LHCN-M2 (cell line): ENCODE results near the gene GATA2. TPM values are rescaled to one million over a fixed set of nuclear protein-coding genes. Genes with fewer than 3 reads are reported as not detected.

Experiments
- DNase-seq: peaks from one replicate; pipeline ENCODE4 v3.0.0-alpha.2; 2012; ENCODE audit warnings: low read depth
- total RNA-seq: library from RNA; depleted of rRNA; stranded (reverse); fragments of >200 nt; gene quantifications from 2 replicates; pipeline ENCODE4 v1.2.3, GENCODE V29; 2014; rRNA removed

GATA2 gene
- total RNA-seq, 1 experiment from 2014 or later = 0.17 TPM

DNA sequence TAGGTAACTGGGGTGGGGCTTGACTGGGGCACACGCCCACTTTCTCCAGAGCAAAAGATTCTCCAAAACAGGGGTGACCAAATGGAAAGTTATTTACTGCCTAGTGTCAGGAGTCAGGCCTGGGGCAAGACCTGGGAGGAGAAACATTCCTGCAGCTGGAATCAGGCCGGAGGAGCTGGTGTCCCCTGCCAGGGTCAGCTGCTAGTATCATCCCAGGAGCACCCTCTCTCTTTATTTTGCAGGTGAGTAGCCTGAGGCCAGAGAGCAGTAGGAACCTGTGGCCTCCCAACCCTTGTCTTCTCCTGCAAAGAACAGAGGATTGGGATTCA, 59.2 kb downstream of the GATA2 start:
- no peak for DNase-seq

DNA sequence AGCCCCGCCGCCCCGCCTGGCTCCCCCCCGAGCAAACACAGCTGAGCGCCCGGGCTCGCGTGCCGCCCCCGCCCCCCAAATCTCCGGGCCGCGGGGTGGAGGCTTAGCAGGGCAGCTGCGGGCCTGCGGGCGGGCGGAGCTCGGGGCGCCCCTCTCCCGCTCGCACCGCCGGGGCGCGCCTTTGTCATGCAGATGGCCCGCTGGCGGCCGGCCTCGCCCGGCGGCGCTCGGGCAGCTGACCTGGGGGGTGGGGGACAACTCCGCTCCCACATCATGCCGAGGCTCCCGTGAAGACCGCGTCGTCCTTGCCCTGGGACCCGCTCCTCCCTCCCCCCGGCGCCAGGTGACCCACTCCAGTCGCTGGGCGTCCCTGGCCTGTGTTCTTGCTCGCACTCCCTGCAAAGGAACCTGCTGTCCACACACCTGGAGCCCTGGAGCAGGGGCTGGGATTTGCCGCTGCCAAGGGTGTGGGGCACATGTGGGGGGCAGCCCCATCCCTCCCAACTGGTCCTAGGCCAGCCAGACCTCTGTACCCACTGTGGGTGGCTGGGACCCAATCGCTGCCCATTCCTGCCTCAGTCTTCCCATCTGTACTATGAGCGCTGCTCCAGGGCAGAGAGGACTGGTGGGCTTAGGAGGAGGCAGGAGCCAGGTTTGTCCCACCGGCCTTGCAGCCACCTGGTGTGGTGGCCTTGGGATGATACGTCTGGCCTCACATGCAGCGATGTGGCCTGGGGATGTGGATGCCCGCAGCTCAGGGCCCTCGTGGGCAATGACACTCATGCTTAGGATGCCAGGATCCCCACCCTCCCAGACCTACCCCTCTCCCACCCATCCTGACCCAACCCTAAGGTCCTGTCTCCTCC, 59.8 kb downstream of the GATA2 start:
- no peak for DNase-seq

DNA sequence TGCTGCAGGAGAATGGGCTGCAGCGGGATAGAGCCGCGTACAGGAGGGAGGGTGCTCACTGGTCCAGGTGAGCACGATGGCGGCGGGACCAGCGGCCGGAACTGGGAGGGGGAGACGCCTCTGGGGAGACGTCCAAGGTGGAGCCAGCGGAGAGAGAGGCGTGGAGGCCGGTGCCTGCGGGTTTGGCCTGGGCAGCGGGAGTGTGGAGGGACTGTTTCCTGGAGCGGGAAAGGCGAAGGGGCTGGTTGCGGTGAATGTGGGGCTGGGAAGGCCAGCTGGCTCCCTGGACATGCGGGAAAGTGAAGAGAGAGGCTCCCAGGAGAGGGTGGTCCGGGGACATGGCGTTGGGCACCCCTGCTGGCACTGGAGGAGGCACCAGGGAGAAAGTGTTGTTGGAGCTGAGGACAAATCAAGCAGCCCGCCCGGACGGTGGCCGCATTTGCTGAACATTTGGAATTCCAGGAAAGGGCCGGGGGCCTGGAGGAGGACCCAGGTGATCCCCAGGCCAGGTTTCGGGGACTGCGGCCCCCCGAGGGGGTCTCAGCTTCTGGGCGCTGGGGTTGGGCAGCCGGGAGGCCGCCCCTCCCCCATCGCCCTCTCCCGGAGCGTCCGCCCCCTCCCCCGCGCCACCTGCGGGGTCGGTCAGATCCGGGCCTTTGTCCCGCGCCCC, 60.6 kb downstream of the GATA2 start:
- no peak for DNase-seq

DNA sequence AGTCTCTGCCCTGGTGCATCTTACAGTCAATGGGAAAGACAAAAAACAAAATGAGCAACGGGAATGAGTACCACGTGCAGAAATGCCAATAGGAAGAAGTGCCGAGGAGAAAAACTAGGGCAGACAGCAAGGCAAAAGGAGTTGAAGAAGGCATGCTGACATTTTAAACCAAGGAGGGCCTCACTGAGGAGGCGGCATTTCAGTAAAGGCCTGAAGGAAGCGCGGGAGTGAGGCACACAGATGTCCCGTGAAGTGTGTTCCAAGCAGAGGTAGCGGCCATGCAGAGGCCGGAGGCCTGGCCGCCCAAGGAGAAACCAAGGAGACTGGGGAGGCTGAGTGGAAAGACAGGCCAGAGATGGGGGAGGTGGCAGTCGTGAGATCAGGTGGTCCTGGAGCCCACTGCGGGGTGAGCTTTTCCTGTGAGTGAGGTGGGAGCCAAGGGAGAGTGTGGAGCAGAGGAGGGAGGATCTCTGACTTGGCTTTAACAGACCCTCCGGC, 61.1 kb downstream of the GATA2 start:
- DNase-seq = no peak

DNA sequence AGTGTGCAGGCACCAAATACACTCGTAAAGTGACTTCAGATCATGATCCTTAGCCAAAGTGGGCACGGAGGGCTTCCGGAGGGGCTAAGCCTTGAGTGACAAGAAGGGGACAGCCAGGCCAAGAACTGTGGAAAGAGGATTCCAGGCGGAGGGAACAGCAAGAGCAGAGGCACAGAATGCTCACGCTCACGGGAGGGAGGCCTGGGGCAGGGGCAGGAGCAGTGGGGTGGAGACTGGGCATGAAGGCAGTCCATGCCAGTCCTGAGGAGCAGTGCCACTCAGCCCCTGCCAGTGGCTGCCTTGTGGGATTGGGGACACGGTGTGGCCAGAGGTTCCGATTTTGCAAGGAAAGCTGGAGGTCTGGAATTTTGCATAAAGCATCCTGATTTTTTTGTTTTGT, 62.3 kb downstream of the GATA2 start:
- DNase-seq = no peak

DNA sequence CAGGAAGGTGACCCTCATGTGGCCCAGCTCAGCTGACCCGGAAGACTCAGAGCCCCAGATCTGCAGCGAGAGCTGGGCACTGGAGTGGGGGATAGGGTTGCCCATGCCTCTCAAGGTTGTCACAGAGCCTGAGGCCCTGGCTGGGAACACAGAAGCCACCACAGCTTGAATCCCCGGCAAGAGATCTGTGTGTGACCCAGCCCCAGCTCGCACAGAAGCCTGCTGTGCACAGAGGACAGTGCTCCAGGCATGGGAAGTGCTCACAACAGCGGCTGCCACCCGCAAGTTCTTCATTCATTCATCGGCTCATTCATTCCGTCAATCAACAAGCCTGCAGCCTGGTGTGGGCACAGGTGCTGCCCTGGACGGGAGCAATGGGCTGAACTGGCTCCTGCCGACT, 62.7 kb downstream of the GATA2 start:
- DNase-seq = no peak

DNA sequence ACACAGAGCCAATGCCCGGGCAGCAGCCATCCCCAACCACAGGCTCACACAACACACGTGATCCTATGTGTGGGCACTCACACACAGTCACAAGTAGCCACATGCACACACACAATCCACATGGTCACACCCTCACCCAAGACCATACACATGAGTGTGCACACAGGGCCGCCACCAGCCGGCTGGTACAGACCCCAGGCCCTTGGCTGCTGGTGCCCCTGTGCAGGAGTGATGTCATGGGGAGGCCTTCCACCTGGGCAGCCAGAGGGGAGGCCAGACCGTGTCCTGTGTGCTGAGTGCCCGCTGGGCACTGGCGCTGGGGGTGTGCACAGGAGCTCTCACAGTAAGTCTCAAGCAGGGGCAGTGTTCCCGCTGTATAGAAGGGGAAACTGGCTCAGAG, 63.2 kb downstream of the GATA2 start:
- no peak for DNase-seq

Other genes with a start within 250 kb of the GATA2 start
- not detected in 2 replicates for gene DNAJB8, start 26.3 kb downstream of the GATA2 start, total RNA-seq
- gene RPN1, start 157.6 kb upstream of the GATA2 start, total RNA-seq = 339 and 355 TPM in 2 replicates
- gene RAB7A, start 233.0 kb upstream of the GATA2 start, total RNA-seq = 54.9 and 91.4 TPM in 2 replicates